ENCODE results near the gene SMIM5. TPM values are rescaled to one million over a fixed set of nuclear protein-coding genes. Genes with fewer than 3 reads are reported as not detected.

SMIM5 gene
- under 1 TPM in 1 of 6 experiments, not detected in 5; 0.09 TPM for total RNA-seq (2021; fragmentation: NEBNext Ultra II Directional; extraction: Animal tissue kit (Norgen Biotek cat#: 25700))
- long read RNA-seq, result 0 reads

- Mint-ChIP-seq H3K4me3 (peak within 1 kb of the TSS; percentile 39), H3K4me1 (ENCODE audit: low read depth) (peaks cover 16% of the 10 kb centered on the region)
- peak; percentile 89 for DNase-seq
These were observed at the start of gene SMIM5 for GRCh38 chr17:75632863-75633485. Gene SMIM5, plus strand, starts transcription at chr17:75633434. Its CDS starts 6,768 bp downstream, at chr17:75640202.

GRCh38 chr17:75584849-75585175, 48.4 kb upstream of the SMIM5 start:
- no peak for DNase-seq
- no peak for TF ChIP-seq CTCF (IDR thresholded peaks at IDR 0.05)
- H3K36me3 Mint-ChIP-seq (ENCODE audit: low read depth), result peaks cover 6% of the 10 kb centered on the region; the same call in 1 of the 2 replicates
- H3K4me1 Mint-ChIP-seq (ENCODE audit: low read depth), result no peaks in the 10 kb centered on the region
- no peak overlapping the region for H3K27ac Mint-ChIP-seq
- peaks cover 12% of the 10 kb centered on the region for H3K9me3 Mint-ChIP-seq
- H3K4me3 Mint-ChIP-seq, result no peak overlapping the region
- peaks cover 35% of the 10 kb centered on the region for H3K27me3 Mint-ChIP-seq (ENCODE audit: insufficient read depth)

More at GRCh38 chr17:75632863-75633485, at the start of gene SMIM5:
- Mint-ChIP-seq H3K9me3 (no peaks in the 10 kb centered on the region), H3K27ac (peak within 1 kb of the TSS; percentile 89), H3K36me3 (ENCODE audit: low read depth) (no peaks in the 10 kb centered on the region), H3K27me3 (ENCODE audit: insufficient read depth) (peaks cover 3% of the 10 kb centered on the region)
- TF ChIP-seq CTCF (IDR thresholded peaks at IDR 0.05), result peak; percentile 99

- H3K4me3 Mint-ChIP-seq, result no peak within 1 kb of the TSS
- peaks cover 40% of the 10 kb centered on the region for H3K27me3 Mint-ChIP-seq (ENCODE audit: insufficient read depth)
- peak; percentile 11; the same call in 1 of the 2 replicates for TF ChIP-seq CTCF (IDR thresholded peaks at IDR 0.05)
- no peak for DNase-seq
- no peaks in the 10 kb centered on the region for H3K9me3 Mint-ChIP-seq
- H3K27ac Mint-ChIP-seq, result no peak within 1 kb of the TSS
- no peaks in the 10 kb centered on the region for H3K4me1 Mint-ChIP-seq (ENCODE audit: low read depth)
- no peaks in the 10 kb centered on the region for H3K36me3 Mint-ChIP-seq (ENCODE audit: low read depth)
These were observed 45.3 kb upstream of the SMIM5 start, which contains the start of gene MYO15B for GRCh38 chr17:75587675-75588595. Gene MYO15B, plus strand, starts transcription at chr17:75587800. Its CDS starts 258 bp downstream, at chr17:75588058.

GRCh38 chr17:75588596-75589011, 44.6 kb upstream of the SMIM5 start:
- no peaks in the 10 kb centered on the region for H3K9me3 Mint-ChIP-seq
- H3K4me1 Mint-ChIP-seq (ENCODE audit: low read depth), result no peaks in the 10 kb centered on the region
- no peak for DNase-seq
- peaks cover 39% of the 10 kb centered on the region for H3K27me3 Mint-ChIP-seq (ENCODE audit: insufficient read depth)
- no peak overlapping the region for H3K27ac Mint-ChIP-seq
- TF ChIP-seq CTCF (IDR thresholded peaks at IDR 0.05), result no peak
- H3K36me3 Mint-ChIP-seq (ENCODE audit: low read depth), result no peaks in the 10 kb centered on the region
- H3K4me3 Mint-ChIP-seq, result no peak overlapping the region

- no peaks in the 10 kb centered on the region for H3K9me3 Mint-ChIP-seq
- no peak overlapping the region for H3K27ac Mint-ChIP-seq
- peak; percentile 83 for TF ChIP-seq CTCF (IDR thresholded peaks at IDR 0.05)
- H3K36me3 Mint-ChIP-seq (ENCODE audit: low read depth), result no peaks in the 10 kb centered on the region
- H3K4me3 Mint-ChIP-seq, result peak overlapping the region; percentile 59; the same call in 1 of the 2 replicates
- DNase-seq, result peak; percentile 66
- H3K4me1 Mint-ChIP-seq (ENCODE audit: low read depth), result no peaks in the 10 kb centered on the region
- H3K27me3 Mint-ChIP-seq (ENCODE audit: insufficient read depth), result peaks cover 35% of the 10 kb centered on the region
These were observed 44.0 kb upstream of the SMIM5 start for GRCh38 chr17:75589012-75589918.
